Occipital lobe (tissue), 2 donors: ENCODE measurements around the gene NEK2. TPM values are rescaled to one million over a fixed set of nuclear protein-coding genes. Genes with fewer than 3 reads are reported as not detected.
"Not testable (repeated sequence)": the region's sequence is repeated elsewhere in the genome, so short reads cannot be mapped to it uniquely, and the experiment has no call there.

Experiments used
- DNase-seq: peaks from one replicate; lab custom pipeline; 2025; lab: John Stamatoyannopoulos, UW
- total RNA-seq: library from RNA; depleted of rRNA; stranded (reverse); fragments of >200 nt; gene quantifications from one replicate; pipeline ENCODE4 v1.2.3, GENCODE V29; 2014

The NEK2 gene
- total RNA-seq, 1 donor from 2014 or later, result 3.3 TPM

DNA sequence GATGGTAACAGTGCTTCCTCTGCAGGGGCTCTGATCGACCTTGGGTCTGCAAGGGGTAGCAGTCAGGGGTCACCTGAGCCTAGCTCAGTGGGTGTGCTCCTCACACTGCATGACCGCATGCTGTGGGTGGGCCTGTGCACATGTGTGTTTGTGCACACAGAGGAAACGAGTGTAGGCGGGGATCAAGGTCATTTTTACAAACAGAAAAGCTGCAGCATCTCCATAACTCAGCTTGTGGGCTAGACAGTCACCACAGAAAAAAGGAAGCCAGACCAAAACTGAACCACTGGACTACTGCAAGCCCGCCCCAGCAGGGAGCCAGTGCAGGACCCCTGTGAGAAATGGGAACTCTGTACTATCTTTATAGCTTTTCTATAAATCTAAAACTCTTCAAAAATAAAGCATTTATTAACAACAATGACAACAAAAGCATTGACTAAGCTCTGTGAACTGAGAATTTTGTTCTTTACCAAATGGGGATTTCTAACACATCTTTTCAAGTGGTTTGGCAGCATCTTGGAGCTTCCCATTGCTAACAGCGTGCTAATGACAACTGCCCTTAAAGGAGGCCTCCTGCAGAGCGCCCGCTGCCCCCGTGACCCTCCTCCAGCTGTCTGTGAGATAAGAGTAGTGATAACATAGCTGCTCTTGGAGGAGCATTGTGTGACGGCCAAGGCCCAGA, 19.9 kb upstream of the NEK2 start:
- DNase-seq, result no peak

DNA sequence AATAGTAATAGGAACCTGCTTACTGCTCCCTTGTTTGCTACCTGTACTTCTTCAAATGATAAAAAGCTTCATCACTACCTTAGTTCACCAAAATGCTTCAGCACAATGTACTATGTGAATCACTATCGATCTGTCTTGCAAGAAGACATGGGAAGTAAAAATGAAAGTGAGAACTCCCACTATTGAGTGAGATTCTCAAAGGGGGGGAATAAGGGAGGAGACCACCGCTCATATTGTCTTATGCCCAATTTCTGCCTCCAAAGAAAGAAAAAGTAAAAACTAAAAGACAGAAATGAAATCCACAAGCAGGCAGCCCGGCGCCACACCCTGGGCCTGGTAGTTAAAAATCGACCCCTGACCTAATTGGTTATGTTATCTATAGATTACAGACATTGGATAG, 18.5 kb upstream of the NEK2 start:
- not testable (repeated sequence) for DNase-seq

DNA sequence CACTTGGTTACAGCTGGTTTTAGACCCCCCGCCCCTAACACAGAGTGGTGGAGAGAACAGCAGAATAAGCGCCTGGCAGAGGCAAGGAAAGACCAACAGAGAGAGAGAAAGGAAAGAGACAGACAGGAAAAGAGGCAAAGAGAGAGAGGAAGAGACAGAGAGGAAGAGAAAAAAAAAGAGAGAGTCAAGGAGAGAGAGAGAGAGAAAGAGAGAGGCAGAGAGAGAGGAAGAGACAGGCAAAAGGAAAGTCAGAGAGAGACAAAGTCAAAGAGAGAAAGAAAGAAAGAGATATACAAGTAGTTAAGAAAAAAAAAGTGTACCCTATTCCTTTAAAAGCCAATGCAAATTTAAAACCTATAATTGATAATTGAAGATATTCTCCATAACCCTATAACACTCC, 13.0 kb upstream of the NEK2 start:
- no peak for DNase-seq

DNA sequence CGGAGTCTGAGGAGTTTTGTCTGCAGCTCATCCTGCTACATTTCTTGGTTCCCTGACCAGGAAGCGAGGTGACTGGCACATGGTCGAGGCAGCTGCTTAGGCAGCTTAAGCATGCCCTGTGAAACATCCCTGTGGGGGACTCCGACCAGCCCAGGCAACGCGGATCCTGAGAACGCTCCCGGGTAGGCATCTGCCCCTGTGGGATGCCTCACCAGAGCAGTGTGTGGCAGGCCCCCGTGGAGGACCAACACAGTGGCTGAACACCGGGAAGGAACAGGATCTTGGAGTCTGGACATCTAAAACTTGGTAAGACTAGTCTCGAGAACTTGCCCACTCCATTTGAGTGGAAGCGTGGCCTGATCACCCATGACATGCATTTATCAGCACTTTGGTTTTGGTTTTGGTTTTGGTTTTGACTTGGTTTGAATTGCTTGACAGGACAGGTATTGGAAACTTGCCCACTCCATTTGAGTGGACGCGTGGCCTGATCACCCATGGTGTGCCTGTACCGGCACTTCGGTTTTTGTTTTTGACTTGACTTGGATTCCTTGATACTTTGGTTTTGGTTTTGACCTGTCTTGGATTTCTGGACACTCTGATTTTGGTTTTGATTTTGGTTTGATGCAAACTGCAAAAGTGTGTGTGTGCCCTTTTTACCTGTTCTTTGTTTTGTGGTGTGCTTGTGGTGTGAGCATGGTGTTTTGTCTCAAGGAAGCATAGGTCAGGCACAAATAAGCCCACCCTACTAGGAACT, 12.2 kb upstream of the NEK2 start:
- DNase-seq, result no peak

DNA sequence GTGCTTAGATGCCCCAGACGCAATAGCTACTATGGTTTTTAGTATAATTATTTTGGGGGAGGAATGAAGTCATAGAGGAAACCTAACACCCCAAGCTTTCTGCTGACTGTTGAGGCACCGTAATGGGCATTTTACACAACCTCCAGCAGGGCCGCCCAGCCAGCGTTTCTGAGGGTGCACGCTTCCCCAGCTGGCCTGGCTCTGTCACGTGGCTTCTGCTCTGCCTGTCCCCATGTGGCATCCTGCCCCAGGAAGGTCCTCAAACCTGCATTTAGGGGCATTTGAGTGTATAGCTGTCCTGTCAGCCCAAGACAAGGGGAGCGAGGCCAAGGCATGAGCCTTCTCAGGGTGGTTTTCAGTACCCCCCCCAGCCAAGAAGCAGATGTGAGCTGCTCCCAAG, 10.4 kb upstream of the NEK2 start:
- no peak for DNase-seq

DNA sequence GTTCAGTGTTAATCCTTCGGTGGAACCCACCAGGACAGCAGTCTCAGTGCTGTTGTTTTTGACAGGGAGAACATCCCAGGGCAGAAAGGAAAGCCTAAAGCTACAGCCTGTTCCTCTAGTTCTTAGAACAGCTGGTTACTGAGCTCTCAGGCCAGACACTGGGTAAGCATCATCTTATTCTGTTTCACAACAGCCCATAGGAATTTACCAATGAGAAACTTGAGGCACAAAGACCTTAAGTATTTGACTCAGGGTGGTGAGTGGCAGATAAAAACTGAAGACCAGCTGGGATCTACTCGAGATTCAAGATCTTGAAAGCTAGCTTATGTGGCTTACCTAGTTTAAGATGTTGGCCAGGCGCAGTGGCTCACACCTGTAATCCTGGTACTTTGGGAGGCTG, 9.4 kb upstream of the NEK2 start:
- no peak for DNase-seq

DNA sequence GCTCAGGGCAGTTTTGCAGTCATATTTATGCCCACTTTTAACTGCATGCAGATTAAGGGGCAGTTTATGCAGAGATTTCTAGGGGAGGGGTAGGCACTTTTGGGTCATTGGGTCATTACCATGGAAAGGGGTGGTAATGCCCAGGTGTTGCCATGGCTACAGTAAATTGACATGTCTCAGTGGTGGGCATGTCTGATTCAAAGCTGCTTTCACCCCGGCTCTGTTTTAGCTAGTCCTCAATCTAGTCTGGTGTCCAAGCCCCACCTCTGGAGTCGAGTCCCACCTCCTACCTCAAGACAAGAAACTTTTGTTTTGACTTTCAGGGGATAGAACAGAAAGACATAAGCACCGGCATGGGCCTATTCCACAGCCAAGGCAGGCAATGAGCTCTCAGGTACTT, 8.9 kb upstream of the NEK2 start:
- DNase-seq, result no peak

DNA sequence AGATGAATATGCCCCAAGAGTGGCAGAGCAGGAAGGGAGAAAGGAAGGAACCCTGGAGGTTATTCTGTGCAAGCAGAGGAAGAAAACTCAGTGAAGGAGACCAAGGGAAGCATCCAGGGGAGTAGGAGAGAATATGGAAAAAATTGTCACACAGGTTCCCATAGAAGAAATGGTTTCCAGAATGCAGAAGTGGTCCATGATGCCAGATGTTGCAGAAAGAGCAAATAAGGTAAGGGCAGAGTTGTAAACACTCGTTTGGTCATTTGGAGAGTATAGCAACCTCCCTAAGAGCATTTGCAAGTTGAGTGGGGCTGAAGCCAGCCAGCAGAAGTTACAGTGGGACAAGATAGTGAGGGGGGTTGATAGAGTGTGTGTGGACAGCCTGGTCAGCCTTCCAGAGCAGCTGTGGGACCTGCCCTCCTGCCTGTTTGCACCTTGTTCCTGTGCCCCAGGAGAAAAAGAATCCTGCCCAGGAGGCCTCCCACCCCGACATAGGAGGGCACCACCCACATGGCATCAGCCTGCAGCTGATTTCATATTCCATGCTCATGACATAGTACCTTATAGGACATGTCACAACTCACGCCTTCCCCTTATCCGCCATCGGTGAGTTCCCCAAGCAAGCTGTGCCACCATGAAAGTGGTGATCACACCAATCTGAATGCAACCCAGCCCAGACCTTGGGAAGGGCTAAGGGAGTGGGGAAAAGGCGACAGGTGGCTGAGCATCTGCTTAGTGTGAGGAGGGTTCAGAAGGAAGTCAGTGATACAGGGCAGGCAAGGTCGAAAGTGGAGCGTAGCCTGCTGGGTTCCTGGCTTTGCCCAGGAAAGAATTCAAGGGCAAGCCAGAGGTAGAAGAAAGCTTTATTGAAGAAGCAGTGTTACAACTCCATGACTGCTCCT, 8.2 kb upstream of the NEK2 start:
- DNase-seq, result no peak

DNA sequence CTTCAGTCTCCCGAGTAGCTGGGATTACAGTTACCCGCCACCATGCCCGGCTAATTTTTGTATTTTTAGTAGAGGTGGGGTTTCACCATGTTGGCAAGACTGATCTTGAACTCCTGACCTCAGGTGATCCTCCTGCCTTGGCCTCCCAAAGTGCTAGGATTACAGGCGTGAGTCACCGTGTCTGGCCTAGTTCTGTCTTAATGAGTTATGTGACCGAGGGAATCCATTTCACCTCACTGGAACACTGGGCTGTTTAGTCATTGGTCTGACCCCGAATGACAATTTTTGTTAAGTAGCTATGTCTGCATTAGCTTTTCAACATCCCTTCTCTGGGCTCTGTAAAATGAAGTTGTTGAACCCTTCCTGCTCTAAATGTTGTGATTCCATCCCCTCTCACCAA, 6.8 kb upstream of the NEK2 start:
- DNase-seq, result not testable (repeated sequence)

DNA sequence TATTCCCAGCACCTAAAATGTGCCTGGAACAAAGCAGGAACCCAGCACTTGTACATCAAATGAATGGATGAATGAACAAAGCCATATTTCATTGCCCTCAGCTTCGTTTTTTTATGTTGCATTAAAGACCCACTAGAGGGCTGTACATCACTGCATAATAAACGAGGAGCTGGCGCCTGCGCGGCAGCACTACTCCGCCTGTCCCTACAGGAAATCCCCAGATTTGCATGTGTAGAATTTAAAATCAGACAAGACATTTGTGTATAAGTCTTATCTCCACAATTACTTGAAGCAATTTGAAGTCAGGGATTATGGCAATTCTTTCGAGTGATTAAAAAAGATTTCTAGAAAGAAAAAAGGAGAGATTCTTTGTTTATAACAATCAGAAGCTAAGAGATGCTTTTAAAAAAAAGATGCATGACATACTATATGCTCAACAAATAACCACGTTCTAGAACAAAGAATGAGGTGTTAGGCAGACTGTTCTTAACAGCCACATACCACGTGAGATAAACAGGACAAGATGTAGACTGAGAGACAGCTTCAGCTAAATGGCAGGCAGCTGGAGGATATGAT, 5.4 kb upstream of the NEK2 start:
- peak; percentile 57 for DNase-seq

DNA sequence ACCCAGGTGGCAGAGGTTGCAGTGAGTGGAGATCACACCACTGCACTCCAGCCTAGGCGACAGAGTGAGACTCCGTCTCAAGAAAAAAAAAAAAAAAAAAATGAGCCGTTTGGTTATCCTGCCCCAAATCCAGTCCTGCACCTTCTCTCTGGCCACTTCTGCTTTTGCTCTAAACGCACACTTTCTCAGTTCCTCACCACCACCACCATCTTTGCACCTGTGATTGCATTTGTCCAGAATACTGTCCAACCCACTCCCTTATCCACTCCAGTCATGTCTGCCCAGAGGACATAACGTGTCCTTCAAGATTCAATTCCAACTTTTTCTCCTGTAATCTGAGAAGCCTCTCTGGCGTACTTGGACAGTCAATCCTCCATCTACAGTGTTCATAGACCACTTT, 2.2 kb upstream of the NEK2 start:
- DNase-seq, result no peak

DNA sequence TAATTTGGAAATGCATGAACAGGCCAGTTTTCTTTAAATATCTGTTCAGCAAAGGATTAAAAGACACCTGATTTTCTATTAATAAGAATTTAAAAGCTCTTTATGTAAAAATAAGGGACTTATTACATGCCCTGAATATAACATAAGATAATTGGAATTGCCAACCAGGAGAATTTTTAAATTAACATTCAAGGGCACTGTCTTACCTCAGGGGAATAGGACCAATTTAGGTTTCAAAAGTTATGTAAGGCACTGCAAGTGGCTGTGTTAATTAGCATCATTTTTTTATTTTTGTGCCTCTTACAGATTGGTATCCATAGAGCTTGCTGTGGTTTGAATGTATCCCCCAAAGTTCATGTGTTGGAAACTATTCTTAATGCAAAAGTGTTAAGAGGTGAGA, 1.3 kb upstream of the NEK2 start:
- DNase-seq, result no peak

DNA sequence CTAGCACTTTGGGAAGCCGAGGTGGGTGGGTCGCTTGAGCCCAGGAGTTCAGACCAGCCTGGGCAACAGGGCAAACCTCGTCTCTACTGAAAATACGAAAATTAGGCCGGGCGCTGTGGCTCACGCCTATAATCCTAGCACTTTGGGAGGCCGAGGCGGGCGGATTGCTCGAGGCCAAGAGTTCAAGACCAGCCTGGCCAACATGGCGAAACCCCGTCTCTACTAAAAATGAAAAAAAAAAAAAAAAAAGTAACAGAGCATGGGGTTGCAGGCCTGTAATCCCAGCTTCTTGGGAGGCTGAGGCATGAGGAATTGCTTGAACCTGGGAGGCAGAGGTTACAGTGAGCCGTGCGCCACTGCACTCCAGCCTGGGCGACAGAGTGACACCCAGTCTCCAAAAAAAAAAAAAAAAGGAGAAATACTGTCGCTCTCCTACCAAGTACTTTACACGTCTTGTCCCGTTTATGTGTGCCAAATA, 724 bp upstream of the NEK2 start:
- no peak for DNase-seq

DNA sequence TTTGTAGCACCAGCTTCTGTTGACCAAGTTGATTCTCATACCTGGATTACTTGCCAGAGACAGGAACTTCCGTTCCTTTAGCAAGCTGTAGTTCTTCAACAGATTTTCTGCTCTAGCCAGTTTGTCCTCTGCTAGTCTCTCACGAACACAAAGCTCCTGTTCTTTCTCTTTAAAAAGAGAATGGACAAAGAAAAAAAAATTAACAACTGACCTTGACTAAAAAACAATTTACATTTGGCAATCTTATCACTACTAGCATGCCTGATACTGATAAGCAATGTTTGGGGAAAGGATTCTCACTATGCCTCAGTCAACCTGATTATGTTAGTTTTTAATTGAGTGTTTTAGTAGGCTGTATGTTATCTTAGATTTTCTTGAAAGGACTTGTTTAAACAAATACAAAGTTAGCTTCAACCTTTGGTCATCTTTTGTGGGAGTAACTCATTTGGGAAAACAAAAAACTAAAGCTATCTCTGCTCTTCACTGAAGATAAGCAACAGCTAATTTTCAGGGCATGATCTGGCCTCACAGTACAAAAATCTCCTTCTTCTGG, 8.3 kb downstream of the NEK2 start:
- DNase-seq, result no peak

DNA sequence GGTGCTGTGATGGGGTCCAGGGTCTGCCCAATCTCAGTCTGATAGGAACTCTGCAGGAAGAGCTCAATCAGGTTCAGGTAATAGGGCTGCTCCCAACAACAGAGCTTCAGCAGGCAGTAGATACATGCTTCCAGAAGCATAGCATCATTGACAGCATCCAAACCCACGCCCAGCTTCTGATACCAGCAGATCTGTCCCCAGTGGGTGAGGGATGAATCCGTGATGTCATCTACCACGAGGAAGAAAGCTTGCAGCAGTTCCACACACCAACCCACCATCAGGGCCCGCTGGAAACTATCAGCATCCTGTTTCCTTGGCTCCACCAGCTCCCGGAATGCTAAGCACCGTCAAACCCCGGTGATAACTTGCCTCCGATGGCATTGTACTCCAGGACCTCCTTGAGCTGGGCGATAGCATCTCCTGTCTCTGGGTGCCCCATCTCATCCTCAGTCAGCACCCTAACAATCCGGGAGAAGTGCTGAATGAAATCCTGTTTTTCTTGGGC, 14.7 kb downstream of the NEK2 start:
- no peak for DNase-seq

DNA sequence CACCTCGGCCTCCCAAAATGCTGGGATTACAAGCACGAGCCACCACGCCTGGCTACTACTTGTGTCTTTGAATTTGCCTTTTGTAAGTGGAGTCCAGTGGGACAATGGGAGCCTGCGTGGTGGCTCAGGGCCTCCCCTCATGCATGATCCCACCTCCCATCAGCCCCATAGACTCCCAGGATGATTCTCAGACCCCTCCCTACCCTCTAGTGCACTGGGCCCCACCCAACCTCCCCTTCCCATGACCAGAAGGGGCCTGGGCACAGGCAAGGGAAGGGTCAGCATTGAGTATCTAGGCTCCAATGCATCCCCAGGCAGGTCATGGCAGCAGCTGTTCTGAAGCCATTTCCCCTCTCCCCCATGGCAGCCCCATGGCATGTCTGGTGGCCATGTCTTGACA, 18.7 kb downstream of the NEK2 start:
- no peak for DNase-seq

DNA sequence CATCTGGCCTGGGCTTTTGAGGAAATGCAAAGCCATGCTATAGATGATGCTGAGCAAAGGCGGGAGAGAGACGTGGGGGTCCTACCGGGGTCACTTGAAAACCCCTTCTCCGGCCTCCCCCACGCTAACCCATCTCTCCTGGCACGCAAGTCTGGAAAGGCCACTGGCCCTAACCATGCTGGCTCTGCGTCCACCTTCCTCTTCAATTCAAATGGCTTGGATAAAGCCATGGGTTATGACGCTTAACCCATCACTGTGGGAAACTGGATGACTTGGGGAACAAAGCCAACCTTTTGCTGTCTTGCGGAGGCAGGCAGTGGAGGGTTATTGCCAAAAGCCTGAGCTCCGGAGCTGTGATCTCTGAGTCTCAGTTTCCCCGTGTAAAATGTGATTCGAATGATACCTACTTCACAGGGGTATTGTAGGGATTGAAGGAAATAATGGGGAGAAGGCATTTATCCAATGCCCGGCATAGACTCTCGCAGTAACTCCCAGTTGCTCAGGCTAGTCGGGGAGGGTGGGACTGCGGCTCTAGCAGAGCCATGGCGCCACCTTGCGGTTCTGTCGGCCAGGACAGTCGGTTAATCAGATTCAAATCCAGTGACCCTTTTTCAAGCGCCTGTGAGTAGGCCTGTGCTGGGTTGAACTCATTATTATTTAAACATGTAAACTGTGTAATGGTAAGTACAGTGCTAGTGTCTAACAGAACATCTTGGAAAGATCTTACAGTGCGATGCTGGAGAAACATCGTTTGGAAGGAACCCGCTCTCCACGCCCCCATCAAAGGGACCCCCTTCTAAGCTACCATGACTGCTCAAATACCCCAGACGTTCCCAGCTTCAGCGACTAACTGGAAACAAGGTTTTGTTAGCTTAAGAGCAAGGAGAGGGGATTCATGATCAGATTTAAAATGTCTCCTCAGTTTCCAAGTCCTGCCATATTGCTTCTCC, 20.3 kb downstream of the NEK2 start:
- peak; percentile 69 for DNase-seq

DNA sequence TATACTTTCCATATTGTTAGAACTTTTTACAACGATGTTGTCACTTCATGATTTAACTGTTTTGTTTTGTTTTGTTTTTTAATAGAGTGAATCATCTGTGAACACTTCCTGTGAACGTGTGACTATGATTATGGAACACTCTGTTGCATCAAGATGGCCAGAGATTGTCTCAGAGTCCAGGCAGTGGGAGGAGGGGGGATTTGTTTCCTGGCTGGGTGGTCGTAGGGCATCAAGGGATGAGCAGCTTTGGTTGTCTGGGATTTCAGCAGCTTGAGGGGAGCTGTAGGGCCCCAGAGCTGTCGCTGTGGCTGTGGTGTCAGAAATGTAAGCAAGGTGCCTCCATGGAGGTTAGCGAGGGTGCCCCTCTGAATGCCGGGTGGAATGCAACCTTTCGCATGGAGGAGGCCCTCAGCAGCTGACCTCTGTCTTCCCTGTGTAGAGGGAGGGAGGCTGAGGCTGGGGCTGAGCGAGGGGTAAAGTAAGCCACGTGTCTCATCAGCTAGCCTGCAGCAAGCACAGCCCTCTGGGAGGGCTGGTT, 21.4 kb downstream of the NEK2 start:
- DNase-seq, result no peak

DNA sequence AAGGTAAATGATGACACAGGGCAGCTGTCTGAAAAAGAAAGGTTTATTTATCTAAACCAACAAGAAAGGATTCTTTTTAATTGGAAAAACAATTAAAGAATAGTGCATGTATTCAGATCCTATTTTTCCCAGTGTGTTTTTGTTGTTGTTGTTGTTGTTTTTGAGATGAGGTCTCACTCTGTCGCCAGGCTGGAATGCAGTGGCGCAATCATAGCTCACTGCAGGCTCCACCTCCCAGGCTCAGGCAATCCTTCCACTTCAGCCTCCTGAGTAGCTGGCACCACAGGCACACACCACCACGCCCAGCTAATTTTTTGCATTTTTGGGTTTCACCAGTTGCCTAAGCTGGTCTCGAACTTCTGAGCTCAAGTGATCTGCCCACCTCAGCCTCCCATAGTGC, 22.1 kb downstream of the NEK2 start:
- no peak for DNase-seq

DNA sequence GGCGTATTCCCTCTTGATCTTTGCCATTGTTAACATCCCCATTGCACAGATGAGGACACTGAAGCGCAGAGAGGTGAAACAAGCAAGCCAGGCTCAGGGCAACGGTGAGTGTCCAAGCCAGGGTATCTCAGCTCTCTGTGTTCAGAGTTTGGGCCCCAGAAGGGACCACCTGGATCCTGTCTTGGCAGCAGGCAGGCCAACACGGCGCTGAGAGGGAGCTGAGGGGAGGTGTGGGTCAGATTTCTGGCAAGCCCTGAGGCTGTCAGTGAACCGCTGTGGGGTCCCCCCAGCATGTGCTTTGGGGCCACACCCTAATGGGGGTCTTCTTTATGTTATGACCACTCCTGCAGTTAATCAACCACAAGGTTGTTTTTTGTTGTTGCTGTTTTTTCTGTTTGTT, 23.1 kb downstream of the NEK2 start:
- no peak for DNase-seq
